HG03520 (cell line): ENCODE measurements around the gene CFAP57.

Experiments used
- ATAC-seq: cut with Tn5 transposase; IDR thresholded peaks from one replicate; pipeline ENCODE4 v1.9.1; 2021; ENCODE audit warnings: mild to moderate bottlenecking, moderate library complexity; ENCODE audit not compliant: unreplicated experiment

Gene CFAP57

GRCh38 chr1:43222879-43223278, 50.7 kb downstream of the CFAP57 start:
- ATAC-seq = no peak

GRCh38 chr1:43225168-43225567, 53.0 kb downstream of the CFAP57 start:
- no peak for ATAC-seq

GRCh38 chr1:43227143-43227764, 55.1 kb downstream of the CFAP57 start:
- ATAC-seq = no peak

- ATAC-seq = no peak
Measured at GRCh38 chr1:43229826-43230780, 58.0 kb downstream of the CFAP57 start.

DNA sequence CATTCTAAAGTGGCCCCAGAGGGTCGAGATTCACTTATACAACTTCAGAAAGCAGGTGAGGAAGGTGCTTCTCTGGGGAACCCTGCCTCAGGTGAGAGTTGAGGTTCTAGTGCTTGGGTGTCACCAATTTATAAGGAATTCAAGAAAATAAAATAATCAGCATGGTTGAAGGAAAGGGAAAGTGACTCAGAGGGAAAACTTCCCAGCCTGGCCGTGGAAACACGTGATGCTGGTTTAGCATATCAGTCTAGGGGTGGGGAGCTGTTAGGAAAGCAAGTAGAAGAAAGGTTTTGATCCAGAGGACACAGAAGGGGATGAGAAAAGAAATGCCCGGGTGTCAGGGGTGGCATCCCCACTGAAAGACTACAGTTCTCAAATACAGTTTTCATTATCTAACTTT, 59.9 kb downstream of the CFAP57 start:
- ATAC-seq = no peak

DNA sequence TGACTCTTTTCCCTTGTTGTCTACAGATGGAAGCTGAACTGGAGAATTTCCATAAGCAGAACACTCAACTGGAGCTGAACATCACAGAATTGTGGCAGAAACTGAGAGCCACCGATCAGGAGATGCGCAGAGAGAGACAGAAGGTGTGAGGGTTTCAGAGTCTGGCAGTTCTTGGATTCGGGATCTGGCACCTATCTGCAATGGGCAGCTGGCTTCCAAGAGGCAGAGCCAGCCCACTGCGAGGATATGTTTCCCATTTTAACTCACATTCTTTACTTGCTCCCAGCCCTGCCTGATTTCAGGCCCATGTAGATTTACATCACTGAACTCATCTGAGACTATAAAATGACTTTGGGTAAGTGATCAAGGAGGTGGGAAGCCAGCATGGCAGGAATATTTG, 60.4 kb downstream of the CFAP57 start:
- no peak for ATAC-seq

DNA sequence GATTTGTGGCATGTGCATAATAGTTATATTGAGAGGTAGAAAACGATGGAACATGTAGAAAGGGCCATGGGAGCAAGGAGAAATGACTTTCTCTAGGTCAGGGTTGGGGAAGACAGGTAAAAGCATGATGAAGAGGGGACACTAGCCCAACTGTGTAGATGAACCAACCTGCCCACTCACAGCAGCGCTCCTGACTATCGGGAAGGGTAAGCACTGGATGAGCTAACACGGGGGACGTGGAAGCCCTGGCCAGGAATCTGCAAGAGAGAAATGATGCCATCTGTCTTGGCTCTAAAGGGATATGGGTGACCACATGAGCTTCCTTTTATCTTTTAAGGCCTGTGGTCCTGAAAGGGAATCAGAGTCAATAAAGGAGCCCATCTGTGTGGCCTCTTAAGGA, 61.5 kb downstream of the CFAP57 start:
- no peak for ATAC-seq

DNA sequence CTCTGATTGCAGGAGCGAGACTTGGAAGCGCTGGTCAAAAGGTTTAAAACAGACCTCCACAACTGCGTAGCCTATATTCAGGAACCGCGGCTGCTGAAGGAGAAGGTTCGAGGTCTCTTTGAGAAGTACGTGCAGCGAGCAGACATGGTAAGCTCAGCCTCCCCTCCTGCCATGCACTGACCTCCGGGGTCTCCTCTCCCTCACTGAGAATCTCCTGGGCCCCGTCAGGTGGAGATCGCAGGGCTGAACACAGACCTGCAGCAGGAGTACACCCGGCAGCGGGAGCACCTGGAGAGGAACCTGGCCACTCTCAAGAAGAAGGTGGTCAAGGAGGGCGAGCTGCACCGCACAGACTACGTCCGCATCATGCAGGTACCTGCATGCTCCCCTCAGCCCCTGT, 62.1 kb downstream of the CFAP57 start:
- ATAC-seq = no peak

GRCh38 chr1:43235040-43235439, 62.9 kb downstream of the CFAP57 start:
- no peak for ATAC-seq

- no peak for ATAC-seq
Measured at GRCh38 chr1:43235451-43236121, 63.5 kb downstream of the CFAP57 start.

- ATAC-seq = no peak
Measured at GRCh38 chr1:43237121-43237520, 65.0 kb downstream of the CFAP57 start.

DNA sequence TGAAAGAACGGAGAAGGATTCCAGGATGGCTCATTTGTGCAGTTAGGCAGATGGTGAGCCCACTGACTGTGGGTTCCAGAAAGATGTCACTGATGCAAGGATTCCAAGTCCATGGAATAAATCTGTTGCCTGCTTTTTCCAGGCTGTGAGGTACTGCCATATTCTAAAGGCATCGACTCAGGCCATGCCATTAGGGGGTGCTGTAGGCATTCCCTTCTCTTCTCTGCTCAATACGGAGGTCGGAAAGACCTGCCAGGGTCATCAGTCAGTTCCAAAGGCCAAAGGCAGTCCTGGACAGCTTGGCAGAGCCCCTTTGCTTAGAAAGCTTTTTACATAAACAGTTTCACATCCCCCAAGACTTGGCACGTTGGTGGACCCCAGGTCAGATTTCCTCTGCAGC, 66.0 kb downstream of the CFAP57 start:
- no peak for ATAC-seq

GRCh38 chr1:43238991-43239469, 66.9 kb downstream of the CFAP57 start:
- no peak for ATAC-seq

GRCh38 chr1:43239484-43239883, 67.4 kb downstream of the CFAP57 start:
- no peak for ATAC-seq

- no peak for ATAC-seq
Measured at GRCh38 chr1:43241413-43241836, 69.3 kb downstream of the CFAP57 start.

GRCh38 chr1:43243299-43243698, 71.2 kb downstream of the CFAP57 start:
- ATAC-seq = no peak

DNA sequence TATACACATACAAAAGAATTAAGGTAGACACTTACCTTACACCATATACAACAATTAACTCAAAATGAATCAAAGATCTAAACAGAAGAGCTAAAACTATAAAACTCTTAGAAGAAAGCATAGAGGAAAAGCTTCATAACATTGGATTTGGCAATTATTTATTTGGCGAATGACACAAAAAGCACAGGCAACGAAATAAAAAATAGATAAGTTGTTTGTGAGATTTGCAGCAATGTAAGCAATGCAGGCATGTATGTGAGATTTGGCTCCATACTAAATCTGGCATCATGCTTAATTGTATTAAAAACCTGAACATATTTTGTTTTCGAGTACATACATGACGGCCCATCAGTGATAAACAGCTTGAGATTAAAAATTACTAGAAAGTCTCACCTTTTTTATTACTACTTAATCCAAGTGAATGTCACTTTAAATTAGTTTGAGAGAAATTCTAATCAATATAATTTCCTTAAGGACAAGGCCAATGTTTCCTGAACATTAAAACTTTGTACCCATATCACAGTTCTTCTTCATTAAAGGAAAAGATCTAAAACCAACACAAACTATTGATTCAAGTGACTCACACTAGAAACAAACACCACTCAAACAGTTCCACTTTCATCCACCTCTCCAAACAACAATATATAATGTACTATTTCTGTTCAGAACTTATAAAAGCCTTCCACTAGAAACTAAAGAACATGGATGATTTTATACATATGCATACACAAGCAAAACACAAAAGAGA, 74.5 kb downstream of the CFAP57 start:
- ATAC-seq = no peak

GRCh38 chr1:43247256-43247921, 75.3 kb downstream of the CFAP57 start:
- ATAC-seq = no peak

GRCh38 chr1:43250351-43250761, 78.2 kb downstream of the CFAP57 start:
- no peak for ATAC-seq

GRCh38 chr1:43251024-43251423, 78.9 kb downstream of the CFAP57 start:
- ATAC-seq = no peak
